ENCODE measurements around the gene TREM1. TPM values are rescaled to one million over a fixed set of nuclear protein-coding genes. Genes with fewer than 3 reads are reported as not detected.

Gene TREM1
- total and polyA plus RNA-seq, 2 donors (not counting 3 experiments of a cell fraction or from before 2014, with no cell fraction given), result not detected

- BruUV-seq (replicated peaks), result no TSS peak
Measured at GRCh38 chr6:41228616-41229015, 57.9 kb downstream of the TREM1 start.

GRCh38 chr6:41228096-41228495, 58.4 kb downstream of the TREM1 start, which contains the start of gene TREML4:
TSS of gene TREML4 (plus strand) at chr6:41228349. CDS start at chr6:41228428, 79 bp downstream.
- Histone ChIP-seq H3K4me3 (replicated peaks in 1 of 3; ENCODE audit: insufficient read depth in 1 of 3, low read depth in 1 of 3, low read length in 3 of 3) (no peak within 1 kb of the TSS), H3K9me3 (replicated peaks; ENCODE audit: control insufficient read depth, insufficient read depth, low read length) (no peaks in the 10 kb centered on the region), H2AFZ (ENCODE audit: low read depth, low read length) (no peak within 1 kb of the TSS), H3K36me3 (ENCODE audit: control insufficient read depth in 2 of 2, extremely low read depth in 1 of 2, insufficient read depth in 2 of 2, low read length in 2 of 2) (no peaks in the 10 kb centered on the region), H3K4me1 (ENCODE audit: control insufficient read depth, extremely low read depth, insufficient read depth, low read length) (no peaks in the 10 kb centered on the region), H3K9me1 (replicated peaks; ENCODE audit: control insufficient read depth, extremely low read depth, insufficient read depth, low read length) (no peaks in the 10 kb centered on the region), H4K20me1 (replicated peaks; ENCODE audit: control insufficient read depth, extremely low read depth, insufficient read depth, low read length) (no peaks in the 10 kb centered on the region), H3K79me2 (ENCODE audit: control insufficient read depth, insufficient read depth, low read length) (no peaks in the 10 kb centered on the region), H3K9ac (replicated peaks; ENCODE audit: extremely low read depth, insufficient read depth, low read length) (no peak within 1 kb of the TSS), H3K27ac (ENCODE audit: insufficient read depth, low read depth, low read length) (no peak within 1 kb of the TSS), H3K27me3 (ENCODE audit: control insufficient read depth in 2 of 2, insufficient read depth in 2 of 2, low read length in 2 of 2) (peaks cover 0 to 5% of the 10 kb centered on the region in 2 experiments), H3K4me2 (ENCODE audit: insufficient read depth, low read length) (no peak within 1 kb of the TSS)
- ChIA-PET POLR2A (no interaction called here), CTCF (no interaction called here)
- intact Hi-C loops (cut with micrococcal nuclease) (no loop called here), dilution Hi-C loops (cut with MboI; ENCODE audit: extremely low pct_ligation_motif_present, low sequenced_read_pairs) (no loop called here)
- DNase-seq (ENCODE audit: low read depth, low spot score), result no peak
- TF ChIP-seq POLR2A (IDR thresholded peaks at IDR 0.05; ENCODE audit: low read depth, low read length) (no peak), FOS (IDR thresholded peaks at IDR 0.05; ENCODE audit: borderline replicate concordance, insufficient read depth, low read length) (no peak), MAX (IDR thresholded peaks at IDR 0.05; ENCODE audit: insufficient read depth, insufficient read length) (no peak), GATA2 (IDR thresholded peaks at IDR 0.05; ENCODE audit: insufficient read depth, insufficient read length, low read depth, low read length) (no peak), CTCF (IDR thresholded peaks at IDR 0.05; ENCODE audit: extremely low read depth in 1 of 2, insufficient read depth in 1 of 2, low read depth in 1 of 2, low read length in 2 of 2) (no peak), JUN (IDR thresholded peaks at IDR 0.05; ENCODE audit: borderline replicate concordance, insufficient read depth, insufficient read length, low read depth) (no peak), MYC (IDR thresholded peaks at IDR 0.05; ENCODE audit: low read depth, low read length) (no peak), POLR2AphosphoS5 (IDR thresholded peaks at IDR 0.05; ENCODE audit: insufficient read depth, low read depth, low read length) (no peak), EZH2 (IDR thresholded peaks at IDR 0.05; ENCODE audit: borderline replicate concordance, low read depth, low read length, severe bottlenecking) (no peak)
- BruUV-seq (replicated peaks), result no TSS peak
- FAIRE-seq, result no peak

More at GRCh38 chr6:41228616-41229015, 57.9 kb downstream of the TREM1 start:
- no peak overlapping the region for H3K9ac ChIP-seq (replicated peaks; ENCODE audit: extremely low read depth, insufficient read depth, low read length)
- no peaks in the 10 kb centered on the region for H3K9me1 ChIP-seq (replicated peaks; ENCODE audit: control insufficient read depth, extremely low read depth, insufficient read depth, low read length)
- H3K27me3 ChIP-seq (ENCODE audit: control insufficient read depth in 2 of 2, insufficient read depth in 2 of 2, low read length in 2 of 2), result peaks cover 0 to 8% of the 10 kb centered on the region in 2 experiments
- no peaks in the 10 kb centered on the region for H3K4me1 ChIP-seq (ENCODE audit: control insufficient read depth, extremely low read depth, insufficient read depth, low read length)
- no peak overlapping the region for H2AFZ ChIP-seq (ENCODE audit: low read depth, low read length)
- H3K4me3 ChIP-seq (replicated peaks in 1 of 3; ENCODE audit: insufficient read depth in 1 of 3, low read depth in 1 of 3, low read length in 3 of 3), result no peak overlapping the region
- H3K79me2 ChIP-seq (ENCODE audit: control insufficient read depth, insufficient read depth, low read length), result no peaks in the 10 kb centered on the region
- ChIA-PET POLR2A (no interaction called here), CTCF (interaction anchor here (1.0 kb wide), 1 partner anchor 37 kb away, joined by 3 read pairs; no protein-coding TSS in a partner anchor)
- intact Hi-C loops (cut with micrococcal nuclease) (no loop called here), dilution Hi-C loops (cut with MboI; ENCODE audit: extremely low pct_ligation_motif_present, low sequenced_read_pairs) (no loop called here)
- FAIRE-seq (no peak), DNase-seq (ENCODE audit: low read depth, low spot score) (no peak)
- no peaks in the 10 kb centered on the region for H4K20me1 ChIP-seq (replicated peaks; ENCODE audit: control insufficient read depth, extremely low read depth, insufficient read depth, low read length)
- H3K4me2 ChIP-seq (ENCODE audit: insufficient read depth, low read length), result no peak overlapping the region
- TF ChIP-seq MAX (IDR thresholded peaks at IDR 0.05; ENCODE audit: insufficient read depth, insufficient read length), result no peak
- no peak for TF ChIP-seq MYC (IDR thresholded peaks at IDR 0.05; ENCODE audit: low read depth, low read length)
- no peak for TF ChIP-seq FOS (IDR thresholded peaks at IDR 0.05; ENCODE audit: borderline replicate concordance, insufficient read depth, low read length)
- TF ChIP-seq EZH2 (IDR thresholded peaks at IDR 0.05; ENCODE audit: borderline replicate concordance, low read depth, low read length, severe bottlenecking), result no peak
- H3K27ac ChIP-seq (ENCODE audit: insufficient read depth, low read depth, low read length), result no peak overlapping the region
- H3K36me3 ChIP-seq (ENCODE audit: control insufficient read depth in 2 of 2, extremely low read depth in 1 of 2, insufficient read depth in 2 of 2, low read length in 2 of 2), result no peaks in the 10 kb centered on the region
- no peaks in the 10 kb centered on the region for H3K9me3 ChIP-seq (replicated peaks; ENCODE audit: control insufficient read depth, insufficient read depth, low read length)

Data from endothelial cell of umbilical vein (primary cell).